Fibroblast of the aortic adventitia (primary cell): ENCODE data around the gene ATXN7L1. TPM values are rescaled to one million over a fixed set of nuclear protein-coding genes. Genes with fewer than 3 reads are reported as not detected.

Experiments
- DNase-seq: peaks from one replicate; pipeline ENCODE4 v3.0.0-alpha.2; 2010; ENCODE audit warnings: low read depth
- H3K4me3 ChIP-seq: 2 replicates; pipeline ENCODE4 v1.5.1; 2011; ENCODE audit warnings: low read depth, mild to moderate bottlenecking, control low read depth, low read length, moderate library complexity
- CTCF ChIP-seq: IDR thresholded peaks from 2 replicates; pipeline ENCODE4 v1.5.1; 2011; ENCODE audit warnings: mild to moderate bottlenecking, low read length, control low read depth, inconsistent platforms; ENCODE audit not compliant: insufficient read depth
- total RNA-seq: library from RNA; depleted of rRNA; stranded (reverse); fragments of >200 nt; gene quantifications from 2 replicates; pipeline ENCODE4 v1.2.3, GENCODE V29; 2012; ENCODE audit warnings: low replicate concordance

The ATXN7L1 gene
- total RNA-seq, 1 donor, result 13.8 TPM

GRCh38 chr7:105765846-105766245 is 110.6 kb downstream of the ATXN7L1 start:
- no peak for DNase-seq
- H3K4me3 ChIP-seq, result no peak overlapping the region
- no peak for TF ChIP-seq CTCF

- no peak for DNase-seq
- H3K4me3 ChIP-seq, result no peak overlapping the region
- TF ChIP-seq CTCF, result no peak
Measured at GRCh38 chr7:105764506-105764905, 111.9 kb downstream of the ATXN7L1 start.

- TF ChIP-seq CTCF, result no peak
- DNase-seq, result peak; percentile 56
Measured at GRCh38 chr7:105760551-105761447, 115.6 kb downstream of the ATXN7L1 start.

GRCh38 chr7:105759670-105760550 is 116.5 kb downstream of the ATXN7L1 start:
- TF ChIP-seq CTCF, result peak; percentile 52
- DNase-seq, result peak; percentile 82

More at GRCh38 chr7:105760551-105761447, 115.6 kb downstream of the ATXN7L1 start:
- no peak overlapping the region for H3K4me3 ChIP-seq

GRCh38 chr7:105756367-105756766 is 120.0 kb downstream of the ATXN7L1 start:
- no peak overlapping the region for H3K4me3 ChIP-seq
- TF ChIP-seq CTCF, result no peak
- no peak for DNase-seq

More at GRCh38 chr7:105759670-105760550, 116.5 kb downstream of the ATXN7L1 start:
- no peak overlapping the region for H3K4me3 ChIP-seq

- no peak for TF ChIP-seq CTCF
- no peak for DNase-seq
- no peak overlapping the region for H3K4me3 ChIP-seq
Measured at GRCh38 chr7:105752671-105753275, 123.6 kb downstream of the ATXN7L1 start.
